ENCODE measurements around the gene TCF7L2. TPM values are rescaled to one million over a fixed set of nuclear protein-coding genes. Genes with fewer than 3 reads are reported as not detected.

The TCF7L2 gene
- polyA plus RNA-seq, 1 donor from 2014 or later, result 1.7 TPM

DNA sequence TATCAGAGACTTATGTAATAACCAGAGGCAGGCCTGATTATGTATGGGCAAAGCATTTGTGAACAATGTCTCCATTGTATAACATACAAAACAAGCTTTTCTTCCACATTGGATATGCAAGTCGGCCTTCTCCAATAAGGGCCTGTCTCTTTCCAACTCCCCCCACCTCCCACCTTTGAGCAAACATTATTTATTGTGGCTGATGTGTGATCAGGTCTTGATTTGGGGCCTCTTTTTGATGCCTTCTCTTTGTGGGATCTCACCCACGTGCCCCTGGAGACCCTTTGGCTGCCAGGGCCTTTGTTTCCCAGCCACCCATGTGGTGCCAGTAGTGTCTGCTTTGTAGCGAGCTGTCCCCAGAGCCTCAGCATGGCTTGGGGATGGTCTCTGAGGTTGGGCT, 53.0 kb downstream of the TCF7L2 start:
- Histone ChIP-seq H3K4me3 (ENCODE audit: low read length) (no peak overlapping the region), H3K79me2 (replicated peaks; ENCODE audit: insufficient read depth, low read length) (peaks cover 18% of the 10 kb centered on the region), H3K27me3 (ENCODE audit: insufficient read depth, low read depth, low read length) (no peaks in the 10 kb centered on the region), H3K9me2 (ENCODE audit: insufficient read depth, low read length) (no peaks in the 10 kb centered on the region), H3K4me2 (ENCODE audit: low read length) (no peak overlapping the region), H3K9me3 (ENCODE audit: low read length) (no peaks in the 10 kb centered on the region), H3K36me3 (ENCODE audit: insufficient read depth, low read length) (no peaks in the 10 kb centered on the region), H3K27ac (ENCODE audit: low read length) (no peak overlapping the region), H4K20me1 (ENCODE audit: insufficient read depth) (no peaks in the 10 kb centered on the region), H2AFZ (ENCODE audit: low read depth, low read length) (no peak overlapping the region), H3F3A (ENCODE audit: insufficient read depth, low read length, poor library complexity, severe bottlenecking) (no peaks in the 10 kb centered on the region), H3K9ac (ENCODE audit: low read length) (no peak overlapping the region)
- TF ChIP-seq MXI1 (conservative IDR thresholded peaks at IDR 0.05; ENCODE audit: poor library complexity, severe bottlenecking) (no peak), RAD21 (conservative IDR thresholded peaks at IDR 0.05) (no peak), EZH2 (IDR thresholded peaks at IDR 0.05; ENCODE audit: borderline replicate concordance, insufficient read depth, low read length, poor library complexity, severe bottlenecking) (no peak), EP300 (conservative IDR thresholded peaks at IDR 0.05; ENCODE audit: poor library complexity, severe bottlenecking) (no peak), SMC3 (conservative IDR thresholded peaks at IDR 0.05; ENCODE audit: poor library complexity) (no peak), POLR2AphosphoS5 (IDR thresholded peaks at IDR 0.05) (no peak), TAF1 (IDR thresholded peaks at IDR 0.05; ENCODE audit: low read depth) (no peak)
- TF ChIP-seq, protein P1, sequence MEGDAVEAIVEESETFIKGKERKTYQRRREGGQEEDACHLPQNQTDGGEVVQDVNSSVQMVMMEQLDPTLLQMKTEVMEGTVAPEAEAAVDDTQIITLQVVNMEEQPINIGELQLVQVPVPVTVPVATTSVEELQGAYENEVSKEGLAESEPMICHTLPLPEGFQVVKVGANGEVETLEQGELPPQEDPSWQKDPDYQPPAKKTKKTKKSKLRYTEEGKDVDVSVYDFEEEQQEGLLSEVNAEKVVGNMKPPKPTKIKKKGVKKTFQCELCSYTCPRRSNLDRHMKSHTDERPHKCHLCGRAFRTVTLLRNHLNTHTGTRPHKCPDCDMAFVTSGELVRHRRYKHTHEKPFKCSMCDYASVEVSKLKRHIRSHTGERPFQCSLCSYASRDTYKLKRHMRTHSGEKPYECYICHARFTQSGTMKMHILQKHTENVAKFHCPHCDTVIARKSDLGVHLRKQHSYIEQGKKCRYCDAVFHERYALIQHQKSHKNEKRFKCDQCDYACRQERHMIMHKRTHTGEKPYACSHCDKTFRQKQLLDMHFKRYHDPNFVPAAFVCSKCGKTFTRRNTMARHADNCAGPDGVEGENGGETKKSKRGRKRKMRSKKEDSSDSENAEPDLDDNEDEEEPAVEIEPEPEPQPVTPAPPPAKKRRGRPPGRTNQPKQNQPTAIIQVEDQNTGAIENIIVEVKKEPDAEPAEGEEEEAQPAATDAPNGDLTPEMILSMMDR (IDR thresholded peaks at IDR 0.05; ENCODE audit: poor library complexity, severe bottlenecking), result no peak
- TF ChIP-seq, protein P2, sequence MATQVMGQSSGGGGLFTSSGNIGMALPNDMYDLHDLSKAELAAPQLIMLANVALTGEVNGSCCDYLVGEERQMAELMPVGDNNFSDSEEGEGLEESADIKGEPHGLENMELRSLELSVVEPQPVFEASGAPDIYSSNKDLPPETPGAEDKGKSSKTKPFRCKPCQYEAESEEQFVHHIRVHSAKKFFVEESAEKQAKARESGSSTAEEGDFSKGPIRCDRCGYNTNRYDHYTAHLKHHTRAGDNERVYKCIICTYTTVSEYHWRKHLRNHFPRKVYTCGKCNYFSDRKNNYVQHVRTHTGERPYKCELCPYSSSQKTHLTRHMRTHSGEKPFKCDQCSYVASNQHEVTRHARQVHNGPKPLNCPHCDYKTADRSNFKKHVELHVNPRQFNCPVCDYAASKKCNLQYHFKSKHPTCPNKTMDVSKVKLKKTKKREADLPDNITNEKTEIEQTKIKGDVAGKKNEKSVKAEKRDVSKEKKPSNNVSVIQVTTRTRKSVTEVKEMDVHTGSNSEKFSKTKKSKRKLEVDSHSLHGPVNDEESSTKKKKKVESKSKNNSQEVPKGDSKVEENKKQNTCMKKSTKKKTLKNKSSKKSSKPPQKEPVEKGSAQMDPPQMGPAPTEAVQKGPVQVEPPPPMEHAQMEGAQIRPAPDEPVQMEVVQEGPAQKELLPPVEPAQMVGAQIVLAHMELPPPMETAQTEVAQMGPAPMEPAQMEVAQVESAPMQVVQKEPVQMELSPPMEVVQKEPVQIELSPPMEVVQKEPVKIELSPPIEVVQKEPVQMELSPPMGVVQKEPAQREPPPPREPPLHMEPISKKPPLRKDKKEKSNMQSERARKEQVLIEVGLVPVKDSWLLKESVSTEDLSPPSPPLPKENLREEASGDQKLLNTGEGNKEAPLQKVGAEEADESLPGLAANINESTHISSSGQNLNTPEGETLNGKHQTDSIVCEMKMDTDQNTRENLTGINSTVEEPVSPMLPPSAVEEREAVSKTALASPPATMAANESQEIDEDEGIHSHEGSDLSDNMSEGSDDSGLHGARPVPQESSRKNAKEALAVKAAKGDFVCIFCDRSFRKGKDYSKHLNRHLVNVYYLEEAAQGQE (IDR thresholded peaks at IDR 0.05; ENCODE audit: borderline replicate concordance), result no peak

DNA sequence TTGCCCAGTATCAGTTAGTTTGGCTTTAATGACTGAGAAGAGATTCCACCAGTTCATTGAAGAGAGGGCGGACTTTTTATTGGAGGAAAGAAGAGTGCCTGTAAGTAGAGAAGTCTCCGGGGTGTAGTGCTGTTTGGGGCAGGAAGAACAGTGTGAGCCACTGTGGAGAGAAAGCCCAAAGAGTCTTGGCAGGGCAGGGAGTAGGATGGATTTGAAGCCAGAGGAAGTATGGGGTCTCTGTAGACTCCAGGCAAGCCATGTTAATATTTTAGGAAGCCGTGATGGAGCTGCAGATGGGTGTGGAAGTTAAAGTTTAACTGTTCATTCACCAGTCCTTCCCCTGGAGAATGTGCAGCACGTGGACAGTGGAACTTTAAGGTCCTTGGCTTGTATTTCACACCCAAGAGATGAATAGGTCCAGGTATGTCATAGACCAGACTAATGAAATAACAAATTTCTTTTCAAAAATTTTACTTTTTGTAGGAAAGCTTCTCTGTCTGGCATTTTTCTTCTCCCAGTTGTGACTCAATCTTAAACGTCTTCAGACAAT, 54.1 kb downstream of the TCF7L2 start:
- Histone ChIP-seq H3K4me2 (ENCODE audit: low read length) (no peak overlapping the region), H3K27ac (ENCODE audit: low read length) (no peak overlapping the region), H3K9me2 (ENCODE audit: insufficient read depth, low read length) (no peaks in the 10 kb centered on the region), H3K79me2 (replicated peaks; ENCODE audit: insufficient read depth, low read length) (peaks cover 26% of the 10 kb centered on the region), H2AFZ (ENCODE audit: low read depth, low read length) (no peak overlapping the region), H3K4me3 (ENCODE audit: low read length) (no peak overlapping the region), H3K9me3 (ENCODE audit: low read length) (no peaks in the 10 kb centered on the region), H3K27me3 (ENCODE audit: insufficient read depth, low read depth, low read length) (no peaks in the 10 kb centered on the region), H3K9ac (ENCODE audit: low read length) (no peak overlapping the region), H3F3A (ENCODE audit: insufficient read depth, low read length, poor library complexity, severe bottlenecking) (no peaks in the 10 kb centered on the region), H3K36me3 (ENCODE audit: insufficient read depth, low read length) (no peaks in the 10 kb centered on the region), H4K20me1 (ENCODE audit: insufficient read depth) (no peaks in the 10 kb centered on the region)
- TF ChIP-seq MXI1 (conservative IDR thresholded peaks at IDR 0.05; ENCODE audit: poor library complexity, severe bottlenecking), result no peak
- no peak for TF ChIP-seq RAD21 (conservative IDR thresholded peaks at IDR 0.05)
- no peak for TF ChIP-seq EZH2 (IDR thresholded peaks at IDR 0.05; ENCODE audit: borderline replicate concordance, insufficient read depth, low read length, poor library complexity, severe bottlenecking)
- TF ChIP-seq, protein P1 (IDR thresholded peaks at IDR 0.05; ENCODE audit: poor library complexity, severe bottlenecking), result no peak
- TF ChIP-seq, protein P2 (IDR thresholded peaks at IDR 0.05; ENCODE audit: borderline replicate concordance), result no peak
- no peak for TF ChIP-seq EP300 (conservative IDR thresholded peaks at IDR 0.05; ENCODE audit: poor library complexity, severe bottlenecking)
- TF ChIP-seq POLR2AphosphoS5 (IDR thresholded peaks at IDR 0.05), result no peak
